HG02623 (cell line): ENCODE results near the gene NTRK3.

Experiments used
- ATAC-seq: cut with Tn5 transposase; IDR thresholded peaks from one replicate; pipeline ENCODE4 v1.9.1; 2021; ENCODE audit warnings: moderate library complexity; ENCODE audit not compliant: unreplicated experiment

NTRK3 gene

GRCh38 chr15:88188300-88188699 lies 68.2 kb downstream of the NTRK3 start:
- no peak for ATAC-seq

- no peak for ATAC-seq
Observed at GRCh38 chr15:88187195-88187594, 69.3 kb downstream of the NTRK3 start.

- no peak for ATAC-seq
Observed at GRCh38 chr15:88185584-88185983, 71.0 kb downstream of the NTRK3 start.

- ATAC-seq = no peak
Observed at GRCh38 chr15:88181613-88182012, 74.9 kb downstream of the NTRK3 start.

- ATAC-seq = peak; percentile 85
Observed at GRCh38 chr15:88179562-88179961, 77.0 kb downstream of the NTRK3 start.

- no peak for ATAC-seq
Observed at GRCh38 chr15:88178631-88179030, 77.9 kb downstream of the NTRK3 start.

GRCh38 chr15:88177451-88177850 lies 79.1 kb downstream of the NTRK3 start:
- no peak for ATAC-seq

- no peak for ATAC-seq
Observed at GRCh38 chr15:88174571-88174970, 82.0 kb downstream of the NTRK3 start.

- no peak for ATAC-seq
Observed at GRCh38 chr15:88166082-88166993, 90.2 kb downstream of the NTRK3 start.

GRCh38 chr15:88161636-88162035 lies 94.9 kb downstream of the NTRK3 start:
- no peak for ATAC-seq

- ATAC-seq = no peak
Observed at GRCh38 chr15:88155310-88155709, 101.2 kb downstream of the NTRK3 start.

GRCh38 chr15:88152672-88153071 lies 103.9 kb downstream of the NTRK3 start:
- no peak for ATAC-seq

- no peak for ATAC-seq
Observed at GRCh38 chr15:88147760-88148159, 108.8 kb downstream of the NTRK3 start.

GRCh38 chr15:88144921-88145653 lies 111.5 kb downstream of the NTRK3 start:
- no peak for ATAC-seq

GRCh38 chr15:88142121-88142520 lies 114.4 kb downstream of the NTRK3 start:
- no peak for ATAC-seq

GRCh38 chr15:88141269-88141889 lies 115.2 kb downstream of the NTRK3 start:
- ATAC-seq = no peak

- ATAC-seq = no peak
Observed at GRCh38 chr15:88140398-88140797, 116.1 kb downstream of the NTRK3 start.

GRCh38 chr15:88139936-88140335 lies 116.6 kb downstream of the NTRK3 start:
- ATAC-seq = no peak

- ATAC-seq = no peak
Observed at GRCh38 chr15:88133795-88134194, 122.7 kb downstream of the NTRK3 start.

- ATAC-seq = no peak
Observed at GRCh38 chr15:88132499-88132898, 124.0 kb downstream of the NTRK3 start.

GRCh38 chr15:88131937-88132336 lies 124.6 kb downstream of the NTRK3 start:
- no peak for ATAC-seq

GRCh38 chr15:88127432-88127790 lies 129.1 kb downstream of the NTRK3 start:
- no peak for ATAC-seq
